NT2/D1 (cell line): ENCODE results near the gene PTPRN2.

Experiments used
- DNase-seq: peaks from one replicate; pipeline ENCODE4 v3.0.0-alpha.2; 2011; ENCODE audit warnings: low read depth, low spot score
- H3K27me3 ChIP-seq: 2 replicates; pipeline ENCODE4 v1.6.0; 2011; ENCODE audit warnings: mild to moderate bottlenecking; ENCODE audit not compliant: insufficient read length, insufficient read depth
- H3K36me3 ChIP-seq: 2 replicates; pipeline ENCODE4 v1.6.1; 2011; ENCODE audit warnings: mild to moderate bottlenecking, low read length, mixed read lengths; ENCODE audit not compliant: insufficient read depth, insufficient read length
- H3K4me1 ChIP-seq: 2 replicates; pipeline ENCODE4 v1.5.1; 2011; ENCODE audit not compliant: insufficient read depth, insufficient read length
- H3K4me3 ChIP-seq: 2 replicates; pipeline ENCODE4 v1.5.1; 2011; ENCODE audit warnings: low read depth; ENCODE audit not compliant: insufficient read length
- H3K9ac ChIP-seq: 2 replicates; pipeline ENCODE4 v1.6.0; 2011; ENCODE audit warnings: low read depth; ENCODE audit not compliant: insufficient read length
- H3K9me3 ChIP-seq: 2 replicates; pipeline ENCODE4 v1.5.1; 2011; ENCODE audit warnings: mild to moderate bottlenecking, low read length; ENCODE audit not compliant: insufficient read depth
- SUZ12 ChIP-seq: IDR thresholded peaks from 2 replicates; pipeline ENCODE4 v1.6.1; 2011; ENCODE audit not compliant: insufficient read length, insufficient read depth; ENCODE audit errors: extremely low read depth
- YY1 ChIP-seq: IDR thresholded peaks from 2 replicates; pipeline ENCODE4 v1.6.1; 2011; ENCODE audit not compliant: insufficient read length, insufficient read depth
- ZNF274 ChIP-seq: IDR thresholded peaks from 2 replicates; pipeline ENCODE4 v1.6.1; 2011; ENCODE audit warnings: mild to moderate bottlenecking, low read depth, low read length

PTPRN2 gene

DNA sequence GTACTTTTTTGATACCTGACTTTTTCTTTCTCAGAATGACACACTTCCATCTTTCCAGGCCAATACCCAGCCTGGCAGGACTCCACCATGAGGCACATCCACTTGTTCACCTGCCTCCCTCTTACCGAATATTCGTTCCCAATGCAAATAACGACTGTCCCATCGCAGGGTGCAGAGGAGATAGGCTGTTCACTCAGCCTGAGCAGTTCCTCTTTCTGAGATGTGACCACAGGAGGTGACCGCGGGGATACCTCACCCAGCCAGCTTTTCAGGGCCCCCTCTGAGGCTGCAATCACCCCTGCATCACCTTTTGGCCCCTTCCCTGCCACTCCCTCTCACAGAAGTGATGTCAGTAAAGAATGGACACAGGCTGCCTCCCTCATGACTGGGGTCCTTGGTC is 28.3 kb downstream of the PTPRN2 start:
- H3K9me3 ChIP-seq: no peaks in the 10 kb centered on the region
- H3K4me3 ChIP-seq: no peak overlapping the region
- no peaks in the 10 kb centered on the region for H3K4me1 ChIP-seq
- H3K36me3 ChIP-seq: no peaks in the 10 kb centered on the region
- no peak for TF ChIP-seq SUZ12
- TF ChIP-seq ZNF274: no peak
- TF ChIP-seq YY1: no peak
- H3K9ac ChIP-seq: no peak overlapping the region
- H3K27me3 ChIP-seq: no peaks in the 10 kb centered on the region
- no peak for DNase-seq

DNA sequence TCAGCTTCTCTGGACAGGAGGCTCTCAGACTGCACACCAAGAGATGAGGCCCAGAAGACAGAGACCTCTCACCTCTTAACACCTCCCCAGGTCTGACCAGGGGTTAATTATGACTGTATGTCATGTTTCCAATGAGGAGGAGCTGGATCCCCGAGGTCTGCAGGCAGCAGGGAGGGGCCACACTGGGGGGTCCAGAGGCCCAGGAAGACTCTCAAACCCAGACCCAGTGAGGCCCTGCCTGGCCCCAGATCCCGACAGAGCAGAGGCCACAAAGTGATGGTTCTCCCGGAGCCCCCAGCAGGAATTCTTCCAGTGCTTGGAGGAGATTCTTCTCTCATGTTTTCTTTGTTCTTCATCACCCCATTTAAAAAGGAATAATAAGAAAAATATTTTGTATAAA is 28.8 kb downstream of the PTPRN2 start:
- Histone ChIP-seq H3K9me3 (no peaks in the 10 kb centered on the region), H3K4me1 (no peaks in the 10 kb centered on the region), H3K9ac (no peak overlapping the region), H3K27me3 (no peaks in the 10 kb centered on the region), H3K4me3 (no peak overlapping the region), H3K36me3 (no peaks in the 10 kb centered on the region)
- TF ChIP-seq SUZ12 (no peak), ZNF274 (no peak), YY1 (no peak)
- no peak for DNase-seq

DNA sequence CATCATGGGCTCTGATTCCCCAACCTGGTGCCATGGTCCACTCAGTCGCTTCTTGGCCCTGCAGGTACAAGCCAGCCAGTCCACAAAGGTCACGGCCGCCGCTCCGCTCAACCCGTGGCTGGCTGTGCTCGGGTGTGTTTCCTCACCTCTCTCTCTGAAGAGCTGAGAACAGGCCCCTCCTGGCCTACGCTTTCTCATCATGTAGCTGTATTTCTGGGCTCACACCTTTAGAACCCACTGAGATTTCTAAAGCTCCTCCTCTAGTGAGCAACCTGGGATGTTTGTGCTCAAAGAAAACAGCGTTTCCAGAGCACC is 30.2 kb downstream of the PTPRN2 start:
- H3K4me1 ChIP-seq: no peaks in the 10 kb centered on the region
- DNase-seq: no peak

DNA sequence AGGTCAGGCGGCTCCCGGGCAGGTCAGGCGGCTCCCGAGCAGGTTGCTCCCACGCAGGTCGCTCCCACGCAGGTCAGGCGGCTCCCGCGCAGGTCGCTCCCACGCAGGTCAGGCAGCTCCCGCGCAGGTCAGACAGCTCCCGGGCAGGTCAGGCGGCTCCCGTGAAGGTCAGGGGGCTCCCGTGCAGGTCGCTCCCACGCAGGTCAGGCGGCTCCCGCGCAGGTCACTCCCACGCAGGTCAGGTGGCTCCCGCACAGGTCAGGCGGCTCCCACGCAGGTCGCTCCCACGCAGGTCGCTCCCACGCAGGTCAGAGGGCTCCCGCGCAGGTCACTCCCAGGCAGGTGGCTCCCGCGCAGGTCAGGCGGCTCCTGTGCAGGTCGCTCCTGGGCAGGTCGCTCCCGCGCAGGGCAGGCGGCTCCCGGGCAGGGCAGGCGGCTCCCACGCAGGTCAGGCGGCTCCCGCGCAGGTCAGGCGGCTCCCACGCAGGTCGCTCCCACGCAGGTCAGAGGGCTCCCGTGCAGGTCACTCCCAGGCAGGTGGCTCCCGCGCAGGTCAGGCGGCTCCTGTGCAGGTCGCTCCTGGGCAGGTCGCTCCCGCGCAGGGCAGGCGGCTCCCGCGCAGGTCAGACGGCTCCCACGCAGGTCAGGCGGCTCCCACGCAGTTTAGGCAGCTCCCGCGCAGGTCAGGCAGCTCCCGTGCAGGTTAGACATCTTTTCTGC is 30.7 kb downstream of the PTPRN2 start:
- Histone ChIP-seq H3K9ac (no peak overlapping the region), H3K27me3 (no peaks in the 10 kb centered on the region), H3K4me3 (no peak overlapping the region), H3K9me3 (no peaks in the 10 kb centered on the region), H3K36me3 (no peaks in the 10 kb centered on the region), H3K4me1 (no peaks in the 10 kb centered on the region)
- no peak for TF ChIP-seq SUZ12
- TF ChIP-seq ZNF274: no peak
- TF ChIP-seq YY1: no peak
- DNase-seq: no peak

More for the DNA sequence above, 30.2 kb downstream of the PTPRN2 start:
- Histone ChIP-seq H3K4me3 (no peak overlapping the region), H3K9ac (no peak overlapping the region), H3K27me3 (no peaks in the 10 kb centered on the region), H3K36me3 (no peaks in the 10 kb centered on the region), H3K9me3 (no peaks in the 10 kb centered on the region)
- TF ChIP-seq YY1 (no peak), SUZ12 (no peak), ZNF274 (no peak)

DNA sequence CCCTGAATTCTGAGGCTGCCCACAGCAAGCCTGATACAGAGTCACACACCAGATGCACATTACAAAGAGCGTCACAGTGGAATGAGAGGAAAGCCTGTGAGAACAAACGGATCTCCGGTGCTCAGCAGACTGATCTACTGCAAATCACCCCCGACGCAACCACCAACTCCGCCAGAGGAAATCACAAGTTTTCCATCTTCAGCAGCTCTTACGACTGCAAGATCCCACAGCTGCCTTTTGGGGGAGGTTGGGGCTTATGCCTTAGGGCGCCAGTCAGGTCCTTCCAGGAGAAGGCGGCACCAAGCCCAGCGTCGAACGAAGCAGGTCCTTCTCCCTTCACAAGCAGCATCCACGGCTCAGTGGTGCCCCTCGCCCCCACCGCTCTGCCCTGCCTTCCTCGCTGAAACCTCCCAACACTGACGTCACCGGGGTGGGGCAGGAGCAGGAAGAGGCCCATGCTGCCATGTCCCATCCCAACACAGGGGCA is 32.5 kb downstream of the PTPRN2 start:
- Histone ChIP-seq H3K9ac (no peak overlapping the region), H3K4me1 (peaks cover 7% of the 10 kb centered on the region), H3K36me3 (no peaks in the 10 kb centered on the region), H3K9me3 (no peaks in the 10 kb centered on the region), H3K4me3 (no peak overlapping the region), H3K27me3 (no peaks in the 10 kb centered on the region)
- no peak for TF ChIP-seq YY1
- TF ChIP-seq SUZ12: no peak
- no peak for TF ChIP-seq ZNF274
- no peak for DNase-seq

DNA sequence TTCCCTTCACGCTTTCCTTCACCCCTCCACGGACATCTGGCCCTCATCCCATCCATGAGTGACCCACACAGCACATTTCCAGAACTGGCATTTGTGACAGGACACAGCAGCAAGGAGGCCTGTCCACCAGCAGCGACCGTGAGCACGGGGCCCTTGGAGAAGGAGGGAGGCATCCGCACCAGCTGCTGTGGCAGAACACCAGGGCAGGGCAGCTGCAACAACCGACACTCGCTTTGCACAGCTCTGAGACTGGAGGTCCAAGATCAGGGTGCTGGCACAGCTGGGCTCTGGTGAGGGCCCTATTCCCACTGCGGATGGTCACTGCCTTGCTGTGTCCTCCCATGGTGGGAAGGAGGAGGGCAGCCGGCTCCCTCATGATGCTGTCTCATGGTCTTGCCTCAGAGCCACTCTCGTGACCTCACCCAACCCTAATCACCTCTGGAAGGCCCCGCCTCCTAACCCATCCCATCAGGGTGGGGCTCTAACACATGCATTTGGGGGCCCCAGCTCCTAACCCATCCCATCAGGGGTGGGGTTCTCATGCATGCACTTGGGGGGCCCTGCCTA is 36.7 kb downstream of the PTPRN2 start:
- Histone ChIP-seq H3K27me3 (no peaks in the 10 kb centered on the region), H3K9me3 (no peaks in the 10 kb centered on the region), H3K9ac (no peak overlapping the region), H3K36me3 (no peaks in the 10 kb centered on the region), H3K4me1 (peaks cover 9% of the 10 kb centered on the region), H3K4me3 (no peak overlapping the region)
- TF ChIP-seq ZNF274 (no peak), YY1 (no peak), SUZ12 (no peak)
- DNase-seq: no peak

DNA sequence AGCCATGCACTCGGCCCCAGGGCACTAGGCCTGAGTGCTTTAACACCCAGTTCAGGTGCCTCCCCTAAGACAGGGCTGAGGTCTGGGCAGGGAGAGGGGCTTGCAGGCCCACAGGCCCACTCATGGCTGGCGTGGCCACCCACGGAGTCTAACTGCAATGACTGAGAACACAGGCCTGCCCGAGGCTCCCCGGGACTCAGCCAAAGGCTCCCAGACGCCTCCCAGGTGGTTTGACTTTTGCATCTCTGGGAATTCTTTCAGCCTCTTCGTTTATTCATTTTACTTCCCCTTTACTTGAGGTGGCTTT is 37.3 kb downstream of the PTPRN2 start:
- no peaks in the 10 kb centered on the region for H3K9me3 ChIP-seq
- H3K9ac ChIP-seq: no peak overlapping the region
- no peaks in the 10 kb centered on the region for H3K36me3 ChIP-seq
- no peak overlapping the region for H3K4me3 ChIP-seq
- no peak for TF ChIP-seq SUZ12
- no peak for TF ChIP-seq ZNF274
- no peak for TF ChIP-seq YY1
- H3K27me3 ChIP-seq: no peaks in the 10 kb centered on the region
- H3K4me1 ChIP-seq: peaks cover 9% of the 10 kb centered on the region
- no peak for DNase-seq
